ENCODE data around the gene CAP2.

Gene CAP2

DNA sequence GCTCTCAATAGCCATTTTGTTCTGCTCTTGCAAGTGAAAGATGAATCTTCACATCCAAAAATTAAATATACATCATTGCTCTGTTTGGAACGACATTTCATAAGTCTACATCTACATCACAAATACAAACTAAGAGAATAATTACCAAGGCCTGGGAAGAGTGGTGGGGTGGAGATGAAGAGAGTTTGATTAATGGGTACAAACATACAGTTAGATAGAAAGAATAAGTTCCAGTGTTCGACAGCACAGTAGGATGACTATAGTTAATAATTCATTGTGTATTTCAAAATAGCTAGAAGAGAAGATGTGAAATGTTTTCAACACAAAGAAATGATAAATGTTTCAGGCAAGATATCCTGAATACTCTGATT lies 38.0 kb upstream of the CAP2 start:
- Histone ChIP-seq H3K27ac (ENCODE audit: low read depth, low read length, poor library complexity, severe bottlenecking) (no peak overlapping the region), H3K9me2 (ENCODE audit: low read depth, low read length) (no peaks in the 10 kb centered on the region), H3K9ac (ENCODE audit: low read length) (no peak overlapping the region), H3K27me3 (ENCODE audit: insufficient read depth, low read length) (no peaks in the 10 kb centered on the region), H3K36me3 (ENCODE audit: insufficient read depth, low read length) (no peaks in the 10 kb centered on the region), H2AFZ (ENCODE audit: low read length) (no peak overlapping the region), H4K20me1 (ENCODE audit: insufficient read depth, low read length) (no peaks in the 10 kb centered on the region), H3K4me3 (ENCODE audit: low read depth, low read length, poor library complexity, severe bottlenecking) (no peak overlapping the region), H3K79me2 (ENCODE audit: insufficient read depth, low read length) (no peaks in the 10 kb centered on the region), H3K4me2 (ENCODE audit: low read length) (no peak overlapping the region), H3K4me1 (ENCODE audit: insufficient read depth, low read length, severe bottlenecking) (no peaks in the 10 kb centered on the region), H3F3A (ENCODE audit: insufficient read depth, low read length) (no peaks in the 10 kb centered on the region), H3K9me3 (ENCODE audit: low read length) (no peaks in the 10 kb centered on the region)
- no peak for TF ChIP-seq EZH2 (IDR thresholded peaks at IDR 0.05; ENCODE audit: borderline replicate concordance, low read length)
- TF ChIP-seq, protein P1, sequence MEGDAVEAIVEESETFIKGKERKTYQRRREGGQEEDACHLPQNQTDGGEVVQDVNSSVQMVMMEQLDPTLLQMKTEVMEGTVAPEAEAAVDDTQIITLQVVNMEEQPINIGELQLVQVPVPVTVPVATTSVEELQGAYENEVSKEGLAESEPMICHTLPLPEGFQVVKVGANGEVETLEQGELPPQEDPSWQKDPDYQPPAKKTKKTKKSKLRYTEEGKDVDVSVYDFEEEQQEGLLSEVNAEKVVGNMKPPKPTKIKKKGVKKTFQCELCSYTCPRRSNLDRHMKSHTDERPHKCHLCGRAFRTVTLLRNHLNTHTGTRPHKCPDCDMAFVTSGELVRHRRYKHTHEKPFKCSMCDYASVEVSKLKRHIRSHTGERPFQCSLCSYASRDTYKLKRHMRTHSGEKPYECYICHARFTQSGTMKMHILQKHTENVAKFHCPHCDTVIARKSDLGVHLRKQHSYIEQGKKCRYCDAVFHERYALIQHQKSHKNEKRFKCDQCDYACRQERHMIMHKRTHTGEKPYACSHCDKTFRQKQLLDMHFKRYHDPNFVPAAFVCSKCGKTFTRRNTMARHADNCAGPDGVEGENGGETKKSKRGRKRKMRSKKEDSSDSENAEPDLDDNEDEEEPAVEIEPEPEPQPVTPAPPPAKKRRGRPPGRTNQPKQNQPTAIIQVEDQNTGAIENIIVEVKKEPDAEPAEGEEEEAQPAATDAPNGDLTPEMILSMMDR (IDR thresholded peaks at IDR 0.05; ENCODE audit: low read length), result no peak

DNA sequence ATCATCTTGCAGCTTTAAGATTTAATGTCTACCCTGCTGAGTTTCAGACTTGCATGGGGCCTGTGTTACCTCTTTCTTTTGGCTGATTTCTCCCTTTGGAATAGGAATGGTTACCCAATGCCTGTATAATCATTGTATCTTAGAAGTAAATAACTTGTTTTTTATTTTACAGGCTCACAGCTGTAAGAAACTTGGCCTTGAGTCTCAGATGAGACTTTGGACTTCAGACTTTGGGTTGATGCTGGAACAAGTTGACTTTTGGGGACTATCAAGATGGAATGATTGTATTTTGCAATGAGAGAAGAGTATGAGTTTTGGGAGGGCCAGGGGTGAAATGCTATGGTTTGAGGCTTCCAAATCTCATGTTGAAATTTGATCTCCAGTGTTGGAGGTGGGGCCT lies 34.9 kb upstream of the CAP2 start:
- Histone ChIP-seq H3K4me3 (ENCODE audit: low read depth, low read length, poor library complexity, severe bottlenecking) (no peak overlapping the region), H2AFZ (ENCODE audit: low read length) (no peak overlapping the region), H3K9me3 (ENCODE audit: low read length) (no peaks in the 10 kb centered on the region), H3F3A (ENCODE audit: insufficient read depth, low read length) (no peaks in the 10 kb centered on the region), H3K9ac (ENCODE audit: low read length) (no peak overlapping the region), H3K4me1 (ENCODE audit: insufficient read depth, low read length, severe bottlenecking) (no peaks in the 10 kb centered on the region), H3K36me3 (ENCODE audit: insufficient read depth, low read length) (no peaks in the 10 kb centered on the region), H4K20me1 (ENCODE audit: insufficient read depth, low read length) (no peaks in the 10 kb centered on the region), H3K4me2 (ENCODE audit: low read length) (no peak overlapping the region), H3K27ac (ENCODE audit: low read depth, low read length, poor library complexity, severe bottlenecking) (no peak overlapping the region), H3K9me2 (ENCODE audit: low read depth, low read length) (no peaks in the 10 kb centered on the region), H3K79me2 (ENCODE audit: insufficient read depth, low read length) (no peaks in the 10 kb centered on the region), H3K27me3 (ENCODE audit: insufficient read depth, low read length) (no peaks in the 10 kb centered on the region)
- TF ChIP-seq, protein P1 (IDR thresholded peaks at IDR 0.05; ENCODE audit: low read length), result no peak
- no peak for TF ChIP-seq EZH2 (IDR thresholded peaks at IDR 0.05; ENCODE audit: borderline replicate concordance, low read length)

DNA sequence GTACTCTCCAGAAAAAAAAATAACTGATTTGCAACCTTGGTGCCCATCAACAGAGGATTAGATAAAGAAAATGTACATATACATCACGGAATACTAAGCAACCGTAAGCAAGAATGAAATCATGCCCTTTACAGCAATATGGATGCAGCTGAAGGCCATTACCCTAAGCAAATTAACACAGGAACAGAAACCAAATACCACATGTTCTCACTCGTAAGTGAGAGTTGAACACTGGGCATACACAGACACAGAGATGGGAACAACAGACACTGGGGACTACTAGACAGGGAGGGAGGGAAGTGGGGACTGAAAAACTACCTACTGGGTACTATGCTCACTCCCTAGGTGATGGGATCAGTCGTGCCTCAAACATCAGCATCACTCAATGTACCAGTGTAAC lies 32.8 kb upstream of the CAP2 start:
- Histone ChIP-seq H2AFZ (ENCODE audit: low read length) (no peak overlapping the region), H3K27ac (ENCODE audit: low read depth, low read length, poor library complexity, severe bottlenecking) (no peak overlapping the region), H3K79me2 (ENCODE audit: insufficient read depth, low read length) (no peaks in the 10 kb centered on the region), H3K4me1 (ENCODE audit: insufficient read depth, low read length, severe bottlenecking) (no peaks in the 10 kb centered on the region), H3K9me2 (ENCODE audit: low read depth, low read length) (no peaks in the 10 kb centered on the region), H3K4me2 (ENCODE audit: low read length) (no peak overlapping the region), H4K20me1 (ENCODE audit: insufficient read depth, low read length) (no peaks in the 10 kb centered on the region), H3K9me3 (ENCODE audit: low read length) (no peaks in the 10 kb centered on the region), H3K4me3 (ENCODE audit: low read depth, low read length, poor library complexity, severe bottlenecking) (no peak overlapping the region), H3F3A (ENCODE audit: insufficient read depth, low read length) (no peaks in the 10 kb centered on the region), H3K9ac (ENCODE audit: low read length) (no peak overlapping the region), H3K36me3 (ENCODE audit: insufficient read depth, low read length) (no peaks in the 10 kb centered on the region), H3K27me3 (ENCODE audit: insufficient read depth, low read length) (no peaks in the 10 kb centered on the region)
- TF ChIP-seq, protein P1 (IDR thresholded peaks at IDR 0.05; ENCODE audit: low read length), result no peak
- TF ChIP-seq EZH2 (IDR thresholded peaks at IDR 0.05; ENCODE audit: borderline replicate concordance, low read length), result no peak

Measured in OCI-LY1 (cell line).